Uterus (tissue), 4 donors: ENCODE results near the gene KRTDAP. TPM values are rescaled to one million over a fixed set of nuclear protein-coding genes. Genes with fewer than 3 reads are reported as not detected.

Source experiments
- DNase-seq, 2 donors: peaks; one replicate each; pipeline ENCODE4 v3.0.0-alpha.2; 2019 to 2020
- H3K27ac ChIP-seq, 2 donors: fragments of 200-600 bp; sonication (generic); 1 replicate in 1 of 2; 2 replicates in 1 of 2; pipeline ENCODE4 v1.5.1; 2016 to 2018
- H3K27me3 ChIP-seq, 2 donors: fragments of 200-600 bp; sonication (generic); one replicate each; pipeline ENCODE4 v1.5.1; 2018 to 2019; ENCODE audit warnings: control low read depth in 1 of 2
- H3K36me3 ChIP-seq, 2 donors: fragments of 200-600 bp; sonication (generic); one replicate each; pipeline ENCODE4 v1.5.1; 2019; ENCODE audit warnings: control low read depth in 1 of 2
- H3K4me1 ChIP-seq, 2 donors: fragments of 200-600 bp; sonication (generic); one replicate each; pipeline ENCODE4 v1.5.1; 2018 to 2019; ENCODE audit warnings: control low read depth in 1 of 2
- H3K4me3 ChIP-seq, 2 donors: fragments of 200-600 bp; sonication (generic); 1 replicate in 1 of 2; 2 replicates in 1 of 2; pipeline ENCODE4 v1.5.1; 2018 to 2019; ENCODE audit warnings: mild to moderate bottlenecking in 1 of 2
- H3K9me3 ChIP-seq, 2 donors: fragments of 200-600 bp; sonication (generic); one replicate each; pipeline ENCODE4 v1.5.1; 2019; ENCODE audit warnings: control low read depth in 1 of 2
- POLR2A ChIP-seq, 2 donors: fragments of 450-650 bp; IDR thresholded peaks; one replicate each; pipeline ENCODE4 v1.6.1; 2016; ENCODE audit warnings: antibody characterized with exemption in 2 of 2, mild to moderate bottlenecking in 1 of 2, moderate library complexity in 1 of 2
- intact Hi-C: fragments of 100-400 bp; cut with DNase I; formaldehyde crosslinking; loops from one replicate; pipeline ENCODE4 v1.15.1; 2023; ENCODE audit warnings: low total_unique reads
- total RNA-seq, 4 donors: library from RNA; depleted of rRNA in 3 of 4; stranded (reverse); fragments of >200 nt in 3 of 4; gene quantifications; one replicate each; pipeline versions ENCODE4 v1.1.0 to v1.2.4, GENCODE V29; 2014 to 2023
- TF ChIP-seq, protein P1 (sequence below), 4 experiments: fragments of 200-600 bp in 2 of 4; fragments of 450-650 bp in 2 of 4; sonication (generic) in 2 of 4; IDR thresholded peaks; one replicate each; pipeline ENCODE4 v1.5.1; 2016 to 2019; ENCODE audit warnings: antibody characterized with exemption in 4 of 4, mild to moderate bottlenecking in 2 of 4, moderate library complexity in 1 of 4
- donor health status: DM: yes; HTN: yes; CAD: no.

KRTDAP gene
- total RNA-seq, 4 donors from 2014 or later: not detected

DNA sequence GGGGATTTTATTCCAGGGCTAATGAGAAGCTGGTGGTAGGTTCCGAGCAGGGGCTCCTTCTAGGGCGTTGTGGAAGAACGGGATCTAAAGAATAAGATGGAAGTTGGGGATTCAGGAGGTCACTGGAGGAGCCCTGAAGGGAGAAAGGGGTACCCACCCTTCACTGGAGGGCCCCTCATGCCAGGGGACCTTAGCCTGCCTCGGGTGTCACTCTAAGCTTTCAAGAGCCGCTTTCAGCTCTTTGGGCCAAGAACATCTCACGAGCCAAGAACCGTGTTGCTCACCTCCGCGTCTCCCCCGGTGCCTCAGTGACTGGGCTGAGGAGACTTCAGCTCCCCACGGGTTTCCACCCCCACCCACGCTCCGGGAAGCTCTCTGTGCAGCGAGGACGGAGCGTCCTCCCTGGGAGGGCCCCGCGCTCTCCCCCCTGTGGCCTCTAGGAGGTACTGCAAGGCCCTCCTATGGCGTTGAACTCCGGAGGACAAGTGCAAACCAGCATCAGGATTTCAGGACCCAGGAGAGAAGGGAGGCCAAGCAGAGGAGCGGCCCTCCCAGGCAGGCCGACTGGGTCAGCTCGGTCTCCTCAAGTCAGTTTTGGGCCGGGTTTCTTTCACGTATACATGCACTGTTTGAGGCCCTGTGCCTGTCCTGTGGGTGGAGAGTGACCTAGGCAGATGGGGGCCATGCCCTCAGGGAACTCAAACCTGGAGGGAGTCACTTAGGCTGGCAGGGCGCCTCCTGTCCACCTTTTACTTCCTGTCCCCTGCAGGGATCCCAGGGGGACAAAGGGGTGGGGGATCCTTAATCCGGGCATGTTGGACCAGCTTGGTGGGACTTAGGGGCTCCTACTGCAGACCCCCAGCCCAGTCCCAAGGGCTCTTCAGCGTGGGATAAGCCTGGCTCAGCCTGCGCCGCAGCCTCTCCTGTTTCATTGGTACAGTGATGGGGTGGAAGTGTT, 5.1 kb upstream of the KRTDAP start:
- TF ChIP-seq, protein P1, sequence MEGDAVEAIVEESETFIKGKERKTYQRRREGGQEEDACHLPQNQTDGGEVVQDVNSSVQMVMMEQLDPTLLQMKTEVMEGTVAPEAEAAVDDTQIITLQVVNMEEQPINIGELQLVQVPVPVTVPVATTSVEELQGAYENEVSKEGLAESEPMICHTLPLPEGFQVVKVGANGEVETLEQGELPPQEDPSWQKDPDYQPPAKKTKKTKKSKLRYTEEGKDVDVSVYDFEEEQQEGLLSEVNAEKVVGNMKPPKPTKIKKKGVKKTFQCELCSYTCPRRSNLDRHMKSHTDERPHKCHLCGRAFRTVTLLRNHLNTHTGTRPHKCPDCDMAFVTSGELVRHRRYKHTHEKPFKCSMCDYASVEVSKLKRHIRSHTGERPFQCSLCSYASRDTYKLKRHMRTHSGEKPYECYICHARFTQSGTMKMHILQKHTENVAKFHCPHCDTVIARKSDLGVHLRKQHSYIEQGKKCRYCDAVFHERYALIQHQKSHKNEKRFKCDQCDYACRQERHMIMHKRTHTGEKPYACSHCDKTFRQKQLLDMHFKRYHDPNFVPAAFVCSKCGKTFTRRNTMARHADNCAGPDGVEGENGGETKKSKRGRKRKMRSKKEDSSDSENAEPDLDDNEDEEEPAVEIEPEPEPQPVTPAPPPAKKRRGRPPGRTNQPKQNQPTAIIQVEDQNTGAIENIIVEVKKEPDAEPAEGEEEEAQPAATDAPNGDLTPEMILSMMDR (IDR thresholded peaks at IDR 0.05): peak; percentile 91 to 96 (median 93)
- TF ChIP-seq POLR2A (IDR thresholded peaks at IDR 0.05): no peak
- Histone ChIP-seq H3K27ac (no peak overlapping the region), H3K4me1 (no peaks in the 10 kb centered on the region), H3K36me3 (no peaks in the 10 kb centered on the region), H3K4me3 (no peak overlapping the region), H3K9me3 (no peaks in the 10 kb centered on the region), H3K27me3 (no peaks in the 10 kb centered on the region)
- peak; percentile 23 to 58 for DNase-seq
- intact Hi-C loops: no loop called here

DNA sequence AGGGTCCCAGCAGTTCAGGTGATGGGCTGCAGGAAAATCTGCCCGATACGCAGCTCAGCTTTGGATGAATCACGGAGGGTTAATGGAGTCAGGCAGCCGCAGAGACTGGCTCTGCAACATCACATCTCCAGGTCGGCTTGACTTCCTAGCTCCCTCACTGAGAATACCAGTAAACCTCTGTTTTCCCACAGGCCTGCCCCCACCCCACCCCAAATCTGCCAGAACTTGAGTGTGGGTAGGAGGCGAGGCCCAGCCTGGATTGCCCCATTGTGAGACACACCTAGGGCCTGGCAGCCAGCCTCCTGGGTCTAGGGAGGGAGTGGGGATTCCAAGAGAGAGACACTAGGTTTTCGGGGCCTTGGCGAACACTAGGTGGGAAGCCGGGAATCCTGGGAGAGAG, 3.7 kb upstream of the KRTDAP start:
- DNase-seq: no peak
- Histone ChIP-seq H3K36me3 (no peaks in the 10 kb centered on the region), H3K9me3 (no peaks in the 10 kb centered on the region), H3K27me3 (no peaks in the 10 kb centered on the region), H3K4me3 (no peak overlapping the region), H3K27ac (no peak overlapping the region), H3K4me1 (no peaks in the 10 kb centered on the region)
- TF ChIP-seq, protein P1 (IDR thresholded peaks at IDR 0.05): no peak
- no peak for TF ChIP-seq POLR2A (IDR thresholded peaks at IDR 0.05)
- intact Hi-C loops: no loop called here

DNA sequence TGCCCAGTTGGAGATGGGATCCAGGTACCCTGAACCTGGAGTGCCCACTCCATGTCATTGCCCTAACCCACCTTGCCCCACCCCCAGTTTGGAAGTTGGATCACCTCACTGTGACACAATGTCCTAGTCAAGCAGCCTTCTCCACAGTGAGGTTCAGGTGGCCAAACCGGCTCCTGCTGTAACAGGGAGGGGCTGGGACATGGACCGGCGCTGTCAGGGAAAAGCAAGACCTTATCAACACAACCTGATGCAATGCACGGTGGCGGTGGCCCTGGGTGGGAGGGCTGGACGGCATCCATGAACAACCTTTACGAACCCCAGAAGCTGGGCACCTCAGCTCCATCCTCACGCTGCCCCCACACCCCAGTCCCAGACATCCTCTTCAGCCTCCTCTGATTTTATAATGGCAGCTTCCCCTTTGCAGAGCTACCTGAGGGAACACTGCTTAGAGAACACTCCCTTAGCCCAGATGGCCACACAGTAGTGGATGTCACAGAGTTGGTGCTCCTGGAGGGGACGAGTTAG, 1.6 kb upstream of the KRTDAP start:
- intact Hi-C loops: no loop called here
- Histone ChIP-seq H3K4me1 (no peaks in the 10 kb centered on the region), H3K36me3 (no peaks in the 10 kb centered on the region), H3K27me3 (no peaks in the 10 kb centered on the region), H3K4me3 (no peak overlapping the region), H3K9me3 (no peaks in the 10 kb centered on the region), H3K27ac (no peak overlapping the region)
- DNase-seq: no peak
- no peak for TF ChIP-seq POLR2A (IDR thresholded peaks at IDR 0.05)
- TF ChIP-seq, protein P1 (IDR thresholded peaks at IDR 0.05): no peak

DNA sequence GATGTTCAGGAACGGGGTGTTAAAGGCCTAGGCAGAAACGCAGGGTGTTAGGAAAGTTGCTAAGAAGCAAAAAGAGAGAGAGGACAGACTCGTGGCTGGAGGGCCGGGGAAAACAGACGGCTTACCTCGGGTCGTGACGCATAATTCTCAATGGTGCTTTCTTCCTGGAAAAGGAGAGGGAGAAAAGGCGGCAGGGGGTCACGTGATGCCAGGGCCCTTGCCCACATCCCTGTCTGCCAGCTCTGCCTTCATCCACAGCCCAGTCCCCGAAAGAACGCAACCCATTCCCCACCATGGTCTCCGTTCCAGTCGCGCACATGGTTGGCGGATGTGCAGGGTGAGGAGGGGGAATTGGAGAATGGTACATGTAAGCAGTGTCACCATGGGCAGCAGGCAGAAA, 1.6 kb downstream of the KRTDAP start:
- no peaks in the 10 kb centered on the region for H3K36me3 ChIP-seq
- no peaks in the 10 kb centered on the region for H3K9me3 ChIP-seq
- no peak overlapping the region for H3K4me3 ChIP-seq
- H3K27me3 ChIP-seq: no peaks in the 10 kb centered on the region
- no peaks in the 10 kb centered on the region for H3K4me1 ChIP-seq
- no peak overlapping the region for H3K27ac ChIP-seq
- TF ChIP-seq POLR2A (IDR thresholded peaks at IDR 0.05): no peak
- TF ChIP-seq, protein P1 (IDR thresholded peaks at IDR 0.05): no peak
- DNase-seq: no peak
- intact Hi-C loops: no loop called here

DNA sequence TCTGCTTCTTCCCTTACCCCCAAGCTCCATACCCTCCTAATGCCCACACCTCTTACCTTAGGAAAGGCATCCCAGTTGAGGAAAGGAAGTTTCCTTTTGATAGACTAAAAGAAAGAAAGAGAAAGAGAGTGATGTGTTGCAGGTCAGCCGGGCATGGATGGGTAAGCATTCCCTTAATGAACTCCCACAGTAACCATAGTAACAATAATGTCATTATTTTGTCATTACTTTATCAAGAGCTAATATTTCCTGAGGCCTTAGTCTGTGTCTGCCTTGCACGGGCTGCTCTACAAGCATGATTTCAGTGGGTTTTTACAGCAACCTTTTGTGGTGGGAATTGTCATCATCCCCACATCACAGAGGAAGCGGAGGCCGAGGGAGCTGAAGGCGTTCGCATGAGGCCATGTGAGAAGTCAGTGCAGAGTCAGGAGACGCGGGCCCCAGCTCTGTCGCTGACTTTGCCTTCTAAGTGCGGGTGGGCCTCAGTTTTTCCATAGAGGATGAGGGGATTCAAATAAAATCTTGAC, 2.5 kb downstream of the KRTDAP start:
- Histone ChIP-seq H3K27ac (no peak overlapping the region), H3K36me3 (no peaks in the 10 kb centered on the region), H3K4me3 (no peak overlapping the region), H3K9me3 (no peaks in the 10 kb centered on the region), H3K27me3 (no peaks in the 10 kb centered on the region), H3K4me1 (no peaks in the 10 kb centered on the region)
- DNase-seq: no peak
- intact Hi-C loops: no loop called here
- TF ChIP-seq, protein P1 (IDR thresholded peaks at IDR 0.05): no peak
- TF ChIP-seq POLR2A (IDR thresholded peaks at IDR 0.05): no peak
